HEK293 (cell line): ENCODE results near the gene DYNLT4.

Source experiments
- CTCF ChIA-PET: fragments of 350-600 bp; formaldehyde crosslinking; extraction: SDS; loops from one replicate; lab custom pipeline; 2021; ENCODE audit warnings: antibody characterized with exemption; lab: Yijun Ruan, JAX
- POLR2A ChIA-PET: fragments of 300-600 bp; formaldehyde crosslinking; extraction: SDS; loops from one replicate; lab custom pipeline; 2020; ENCODE audit warnings: antibody characterized with exemption, inconsistent platforms; lab: Yijun Ruan, JAX
- H3K27ac ChIP-seq: fragments of 200-500 bp; sonication (Bioruptor generic); 2 replicates; pipeline ENCODE4 v1.5.1; 2014; ENCODE audit warnings: low read depth, low read length, control low read depth, inconsistent platforms; ENCODE audit errors: extremely low read depth
- H3K36me3 ChIP-seq, 2 experiments: fragments of 200-500 bp in 1 of 2; sonication (Bioruptor generic) in 1 of 2; 1 replicate in 1 of 2; 2 replicates in 1 of 2; pipeline ENCODE4 v1.5.1; 2014 to 2017; ENCODE audit warnings: inconsistent platforms in 2 of 2, low read length in 2 of 2; ENCODE audit not compliant: control insufficient read depth in 2 of 2, insufficient read depth in 1 of 2
- H3K4me1 ChIP-seq: fragments of 200-500 bp; sonication (Bioruptor generic); 2 replicates; pipeline ENCODE4 v1.5.1; 2014; ENCODE audit warnings: mild to moderate bottlenecking, low read length, inconsistent platforms; ENCODE audit not compliant: control insufficient read depth, insufficient read depth
- H3K4me3 ChIP-seq: 2 replicates; pipeline ENCODE4 v1.5.1; 2011; ENCODE audit warnings: low read depth, mild to moderate bottlenecking, control low read depth, low read length, moderate library complexity
- H3K9me3 ChIP-seq: fragments of 200-500 bp; sonication (Bioruptor generic); 2 replicates; pipeline ENCODE4 v1.5.1; 2014; ENCODE audit warnings: low read depth, low read length, inconsistent platforms; ENCODE audit not compliant: control insufficient read depth, insufficient read depth
- EGR2 ChIP-seq: fragments of 450-650 bp; formaldehyde crosslinking; IDR thresholded peaks from 2 replicates; pipeline ENCODE4 v1.5.1; 2016; ENCODE audit warnings: low read depth, missing biosample characterization, missing genetic modification characterization
- GLIS1 ChIP-seq: fragments of 450-650 bp; formaldehyde crosslinking; IDR thresholded peaks from 2 replicates; pipeline ENCODE4 v1.5.1; 2016; ENCODE audit warnings: missing biosample characterization, missing genetic modification characterization
- GLIS2 ChIP-seq: fragments of 450-650 bp; formaldehyde crosslinking; IDR thresholded peaks from 2 replicates; pipeline ENCODE4 v1.5.1; 2016; ENCODE audit warnings: missing biosample characterization, missing genetic modification characterization
- HOXA7 ChIP-seq: sonication (generic); formaldehyde crosslinking; IDR thresholded peaks from 2 replicates; pipeline ENCODE4 v1.8.1; 2022; ENCODE audit warnings: missing genetic modification reagents, borderline replicate concordance
- KLF17 ChIP-seq: fragments of 450-650 bp; formaldehyde crosslinking; IDR thresholded peaks from 2 replicates; pipeline ENCODE4 v1.5.1; 2016; ENCODE audit warnings: missing biosample characterization, missing genetic modification characterization
- ZFHX2 ChIP-seq: fragments of 450-650 bp; formaldehyde crosslinking; conservative IDR thresholded peaks from 2 replicates; pipeline ENCODE4 v1.5.1; 2016; ENCODE audit warnings: missing biosample characterization, missing genetic modification characterization
- ZIC2 ChIP-seq: fragments of 450-650 bp; formaldehyde crosslinking; IDR thresholded peaks from 2 replicates; pipeline ENCODE4 v1.5.1; 2016; ENCODE audit warnings: missing biosample characterization, missing genetic modification characterization
- ZNF121 ChIP-seq: fragments of 450-650 bp; formaldehyde crosslinking; IDR thresholded peaks from 2 replicates; pipeline ENCODE4 v1.5.1; 2016; ENCODE audit warnings: missing biosample characterization, missing genetic modification characterization
- ZNF132 ChIP-seq: fragments of 450-650 bp; formaldehyde crosslinking; IDR thresholded peaks from 2 replicates; pipeline ENCODE4 v1.5.1; 2017; ENCODE audit warnings: missing biosample characterization, missing genetic modification characterization, borderline replicate concordance
- ZNF175 ChIP-seq: fragments of 450-650 bp; formaldehyde crosslinking; IDR thresholded peaks from 2 replicates; pipeline ENCODE4 v1.5.1; 2016; ENCODE audit warnings: missing biosample characterization, missing genetic modification characterization
- ZNF184 ChIP-seq: fragments of 450-650 bp; IDR thresholded peaks from 2 replicates; pipeline ENCODE4 v1.5.1; 2018; ENCODE audit warnings: missing biosample characterization, mild to moderate bottlenecking, missing genetic modification characterization
- ZNF202 ChIP-seq: fragments of 450-650 bp; formaldehyde crosslinking; IDR thresholded peaks from 2 replicates; pipeline ENCODE4 v1.5.1; 2016; ENCODE audit warnings: missing biosample characterization, missing genetic modification characterization, borderline replicate concordance
- ZNF23 ChIP-seq: fragments of 450-650 bp; formaldehyde crosslinking; IDR thresholded peaks from 2 replicates; pipeline ENCODE4 v1.5.1; 2016; ENCODE audit warnings: missing biosample characterization, missing genetic modification characterization, borderline replicate concordance
- ZNF354C ChIP-seq: fragments of 450-650 bp; formaldehyde crosslinking; IDR thresholded peaks from 2 replicates; pipeline ENCODE4 v1.5.1; 2016; ENCODE audit warnings: missing biosample characterization, missing genetic modification characterization, low read depth, borderline replicate concordance
- ZNF398 ChIP-seq: fragments of 450-650 bp; formaldehyde crosslinking; IDR thresholded peaks from 2 replicates; pipeline ENCODE4 v1.5.1; 2017; ENCODE audit warnings: missing biosample characterization, missing genetic modification characterization
- ZNF510 ChIP-seq: fragments of 450-650 bp; formaldehyde crosslinking; IDR thresholded peaks from 2 replicates; pipeline ENCODE4 v1.5.1; 2018; ENCODE audit warnings: mild to moderate bottlenecking, missing genetic modification characterization, missing biosample characterization; ENCODE audit not compliant: insufficient replicate concordance
- ZNF560 ChIP-seq: fragments of 450-650 bp; formaldehyde crosslinking; IDR thresholded peaks from 2 replicates; pipeline ENCODE4 v1.5.1; 2017; ENCODE audit warnings: missing biosample characterization, missing genetic modification characterization, borderline replicate concordance
- ZNF585B ChIP-seq: fragments of 450-650 bp; formaldehyde crosslinking; IDR thresholded peaks from 2 replicates; pipeline ENCODE4 v1.5.1; 2016; ENCODE audit warnings: missing biosample characterization, missing genetic modification characterization
- ZNF621 ChIP-seq: fragments of 450-650 bp; formaldehyde crosslinking; IDR thresholded peaks from 2 replicates; pipeline ENCODE4 v1.5.1; 2017; ENCODE audit warnings: missing biosample characterization, missing genetic modification characterization
- ZNF624 ChIP-seq: fragments of 450-650 bp; formaldehyde crosslinking; IDR thresholded peaks from 2 replicates; pipeline ENCODE4 v1.5.1; 2017; ENCODE audit warnings: missing biosample characterization, missing genetic modification characterization
- ZNF776 ChIP-seq: fragments of 450-650 bp; formaldehyde crosslinking; IDR thresholded peaks from 2 replicates; pipeline ENCODE4 v1.5.0; 2017; ENCODE audit warnings: missing biosample characterization, missing genetic modification characterization, borderline replicate concordance
- ZSCAN16 ChIP-seq: fragments of 450-650 bp; formaldehyde crosslinking; IDR thresholded peaks from 2 replicates; pipeline ENCODE4 v1.5.1; 2016; ENCODE audit warnings: missing biosample characterization, missing genetic modification characterization
- TF ChIP-seq, protein P1 (sequence below): fragments of 450-650 bp; formaldehyde crosslinking; IDR thresholded peaks from 2 replicates; pipeline ENCODE4 v1.5.1; 2016; ENCODE audit warnings: missing biosample characterization, missing genetic modification characterization
- TF ChIP-seq, protein P2 (sequence below): fragments of 450-650 bp; formaldehyde crosslinking; IDR thresholded peaks from 2 replicates; pipeline ENCODE4 v1.5.1; 2016; ENCODE audit warnings: missing biosample characterization, missing genetic modification characterization
- TF ChIP-seq, protein P3 (sequence below): fragments of 450-650 bp; formaldehyde crosslinking; IDR thresholded peaks from 2 replicates; pipeline ENCODE4 v1.5.1; 2016; ENCODE audit warnings: missing biosample characterization, missing genetic modification characterization

Gene DYNLT4

GRCh38 chr1:44826375-44827196, 19.4 kb upstream of the DYNLT4 start:
- Histone ChIP-seq H3K36me3 (peaks cover 0 to 32% of the 10 kb centered on the region in 2 experiments; a peak in 1 of 3 replicates), H3K9me3 (no peaks in the 10 kb centered on the region), H3K4me1 (peaks cover 8% of the 10 kb centered on the region), H3K27ac (no peak overlapping the region), H3K4me3 (no peak overlapping the region)
- ChIA-PET CTCF (interaction anchor here (1.6 to 2.5 kb wide), 2 partner anchors 9 to 26 kb away, joined by 4 to 6 read pairs; partner anchors contain the start of gene PLK3), POLR2A (interaction anchor here (1.4 kb wide), 1 partner anchor 16 kb away, joined by 3 read pairs; the partner anchor contains the start of gene PTCH2)
- TF ChIP-seq ZNF624 (tag by site-specific recombination), result no peak
- TF ChIP-seq ZNF132, result no peak
- no peak for TF ChIP-seq ZNF175 (tag by site-specific recombination)
- TF ChIP-seq ZNF354C (tag by site-specific recombination), result no peak
- TF ChIP-seq ZNF202 (tag by site-specific recombination), result no peak
- TF ChIP-seq EGR2 (tag by site-specific recombination), result peak; percentile 62
- TF ChIP-seq, protein P1, sequence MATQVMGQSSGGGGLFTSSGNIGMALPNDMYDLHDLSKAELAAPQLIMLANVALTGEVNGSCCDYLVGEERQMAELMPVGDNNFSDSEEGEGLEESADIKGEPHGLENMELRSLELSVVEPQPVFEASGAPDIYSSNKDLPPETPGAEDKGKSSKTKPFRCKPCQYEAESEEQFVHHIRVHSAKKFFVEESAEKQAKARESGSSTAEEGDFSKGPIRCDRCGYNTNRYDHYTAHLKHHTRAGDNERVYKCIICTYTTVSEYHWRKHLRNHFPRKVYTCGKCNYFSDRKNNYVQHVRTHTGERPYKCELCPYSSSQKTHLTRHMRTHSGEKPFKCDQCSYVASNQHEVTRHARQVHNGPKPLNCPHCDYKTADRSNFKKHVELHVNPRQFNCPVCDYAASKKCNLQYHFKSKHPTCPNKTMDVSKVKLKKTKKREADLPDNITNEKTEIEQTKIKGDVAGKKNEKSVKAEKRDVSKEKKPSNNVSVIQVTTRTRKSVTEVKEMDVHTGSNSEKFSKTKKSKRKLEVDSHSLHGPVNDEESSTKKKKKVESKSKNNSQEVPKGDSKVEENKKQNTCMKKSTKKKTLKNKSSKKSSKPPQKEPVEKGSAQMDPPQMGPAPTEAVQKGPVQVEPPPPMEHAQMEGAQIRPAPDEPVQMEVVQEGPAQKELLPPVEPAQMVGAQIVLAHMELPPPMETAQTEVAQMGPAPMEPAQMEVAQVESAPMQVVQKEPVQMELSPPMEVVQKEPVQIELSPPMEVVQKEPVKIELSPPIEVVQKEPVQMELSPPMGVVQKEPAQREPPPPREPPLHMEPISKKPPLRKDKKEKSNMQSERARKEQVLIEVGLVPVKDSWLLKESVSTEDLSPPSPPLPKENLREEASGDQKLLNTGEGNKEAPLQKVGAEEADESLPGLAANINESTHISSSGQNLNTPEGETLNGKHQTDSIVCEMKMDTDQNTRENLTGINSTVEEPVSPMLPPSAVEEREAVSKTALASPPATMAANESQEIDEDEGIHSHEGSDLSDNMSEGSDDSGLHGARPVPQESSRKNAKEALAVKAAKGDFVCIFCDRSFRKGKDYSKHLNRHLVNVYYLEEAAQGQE (tag by site-specific recombination), result no peak
- TF ChIP-seq ZNF621 (tag by site-specific recombination), result no peak
- TF ChIP-seq ZNF121 (tag by site-specific recombination), result no peak
- peak; percentile 46; the same call in 1 of the 2 replicates for TF ChIP-seq ZFHX2 (tag by site-specific recombination)
- no peak for TF ChIP-seq ZNF776 (tag by site-specific recombination)
- TF ChIP-seq, protein P2, sequence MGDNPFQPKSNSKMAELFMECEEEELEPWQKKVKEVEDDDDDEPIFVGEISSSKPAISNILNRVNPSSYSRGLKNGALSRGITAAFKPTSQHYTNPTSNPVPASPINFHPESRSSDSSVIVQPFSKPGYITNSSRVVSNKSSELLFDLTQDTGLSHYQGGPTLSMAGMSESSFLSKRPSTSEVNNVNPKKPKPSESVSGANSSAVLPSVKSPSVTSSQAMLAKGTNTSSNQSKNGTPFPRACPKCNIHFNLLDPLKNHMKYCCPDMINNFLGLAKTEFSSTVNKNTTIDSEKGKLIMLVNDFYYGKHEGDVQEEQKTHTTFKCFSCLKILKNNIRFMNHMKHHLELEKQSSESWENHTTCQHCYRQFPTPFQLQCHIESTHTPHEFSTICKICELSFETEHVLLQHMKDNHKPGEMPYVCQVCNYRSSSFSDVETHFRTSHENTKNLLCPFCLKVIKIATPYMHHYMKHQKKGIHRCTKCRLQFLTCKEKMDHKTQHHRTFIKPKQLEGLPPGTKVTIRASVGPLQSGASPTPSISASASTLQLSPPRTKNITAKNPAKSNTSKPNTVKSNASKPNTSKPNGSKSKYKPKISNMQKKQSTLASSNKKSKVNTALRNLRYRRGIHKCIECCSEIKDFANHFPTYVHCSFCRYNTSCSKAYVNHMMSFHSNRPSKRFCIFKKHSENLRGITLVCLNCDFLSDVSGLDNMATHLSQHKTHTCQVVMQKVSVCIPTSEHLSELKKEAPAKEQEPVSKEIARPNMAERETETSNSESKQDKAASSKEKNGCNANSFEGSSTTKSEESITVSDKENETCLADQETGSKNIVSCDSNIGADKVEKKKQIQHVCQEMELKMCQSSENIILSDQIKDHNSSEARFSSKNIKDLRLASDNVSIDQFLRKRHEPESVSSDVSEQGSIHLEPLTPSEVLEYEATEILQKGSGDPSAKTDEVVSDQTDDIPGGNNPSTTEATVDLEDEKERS, result no peak
- no peak for TF ChIP-seq ZNF560 (tag by site-specific recombination)
- TF ChIP-seq ZIC2 (tag by site-specific recombination), result peak; percentile 63
- peak; percentile 90 for TF ChIP-seq GLIS1 (tag by site-specific recombination)
- TF ChIP-seq KLF17 (tag by site-specific recombination), result no peak
- TF ChIP-seq, protein P3, sequence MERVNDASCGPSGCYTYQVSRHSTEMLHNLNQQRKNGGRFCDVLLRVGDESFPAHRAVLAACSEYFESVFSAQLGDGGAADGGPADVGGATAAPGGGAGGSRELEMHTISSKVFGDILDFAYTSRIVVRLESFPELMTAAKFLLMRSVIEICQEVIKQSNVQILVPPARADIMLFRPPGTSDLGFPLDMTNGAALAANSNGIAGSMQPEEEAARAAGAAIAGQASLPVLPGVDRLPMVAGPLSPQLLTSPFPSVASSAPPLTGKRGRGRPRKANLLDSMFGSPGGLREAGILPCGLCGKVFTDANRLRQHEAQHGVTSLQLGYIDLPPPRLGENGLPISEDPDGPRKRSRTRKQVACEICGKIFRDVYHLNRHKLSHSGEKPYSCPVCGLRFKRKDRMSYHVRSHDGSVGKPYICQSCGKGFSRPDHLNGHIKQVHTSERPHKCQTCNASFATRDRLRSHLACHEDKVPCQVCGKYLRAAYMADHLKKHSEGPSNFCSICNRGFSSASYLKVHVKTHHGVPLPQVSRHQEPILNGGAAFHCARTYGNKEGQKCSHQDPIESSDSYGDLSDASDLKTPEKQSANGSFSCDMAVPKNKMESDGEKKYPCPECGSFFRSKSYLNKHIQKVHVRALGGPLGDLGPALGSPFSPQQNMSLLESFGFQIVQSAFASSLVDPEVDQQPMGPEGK (tag by site-specific recombination), result 0 out of 2 replicates have a peak, but pooled peaks have one; percentile 29
- TF ChIP-seq GLIS2 (tag by site-specific recombination), result 0 out of 2 replicates have a peak, but pooled peaks have one; percentile 45
- TF ChIP-seq ZNF23 (tag by site-specific recombination), result no peak
- no peak for TF ChIP-seq ZNF510 (tag by site-specific recombination)
- TF ChIP-seq ZNF398 (tag by site-specific recombination), result no peak
- TF ChIP-seq HOXA7 (CRISPR knock-in tag), result no peak
- TF ChIP-seq ZNF585B (tag by site-specific recombination), result no peak
- no peak for TF ChIP-seq ZSCAN16 (tag by site-specific recombination)
- no peak for TF ChIP-seq ZNF184 (tag by site-specific recombination)
